HEK293 (cell line): ENCODE measurements around the gene WDR86.

Experiments used
- BCL11A ChIP-seq: fragments of 450-650 bp; formaldehyde crosslinking; IDR thresholded peaks from 2 replicates; pipeline ENCODE4 v1.5.1; 2016; ENCODE audit warnings: low read depth, missing biosample characterization, missing genetic modification characterization
- EGR2 ChIP-seq: fragments of 450-650 bp; formaldehyde crosslinking; IDR thresholded peaks from 2 replicates; pipeline ENCODE4 v1.5.1; 2016; ENCODE audit warnings: low read depth, missing biosample characterization, missing genetic modification characterization
- IKZF3 ChIP-seq: fragments of 450-650 bp; IDR thresholded peaks from 2 replicates; pipeline ENCODE4 v1.5.0; 2018; ENCODE audit warnings: missing biosample characterization, mild to moderate bottlenecking, missing genetic modification characterization, moderate library complexity
- MEIS1 ChIP-seq: sonication (generic); formaldehyde crosslinking; IDR thresholded peaks from 2 replicates; pipeline ENCODE4 v1.8.1; 2022; ENCODE audit warnings: missing genetic modification reagents, mild to moderate bottlenecking, borderline replicate concordance
- PATZ1 ChIP-seq: fragments of 450-650 bp; formaldehyde crosslinking; IDR thresholded peaks from 2 replicates; pipeline ENCODE4 v1.5.1; 2016; ENCODE audit warnings: missing biosample characterization, missing genetic modification characterization
- PRDM2 ChIP-seq: fragments of 450-650 bp; formaldehyde crosslinking; IDR thresholded peaks from 2 replicates; pipeline ENCODE4 v1.5.1; 2016; ENCODE audit warnings: missing biosample characterization, missing genetic modification characterization, borderline replicate concordance
- RBAK ChIP-seq: fragments of 450-650 bp; formaldehyde crosslinking; IDR thresholded peaks from 2 replicates; pipeline ENCODE4 v1.5.1; 2016; ENCODE audit warnings: missing biosample characterization, missing genetic modification characterization
- ZBTB49 ChIP-seq: fragments of 450-650 bp; formaldehyde crosslinking; IDR thresholded peaks from 2 replicates; pipeline ENCODE4 v1.5.1; 2016; ENCODE audit warnings: missing biosample characterization, missing genetic modification characterization, low read depth
- ZFP3 ChIP-seq: fragments of 450-650 bp; formaldehyde crosslinking; IDR thresholded peaks from 2 replicates; pipeline ENCODE4 v1.5.1; 2016; ENCODE audit warnings: low read depth, missing biosample characterization, missing genetic modification characterization
- ZNF148 ChIP-seq: fragments of 450-650 bp; formaldehyde crosslinking; IDR thresholded peaks from 2 replicates; pipeline ENCODE4 v1.5.0; 2017; ENCODE audit warnings: missing biosample characterization, missing genetic modification characterization, borderline replicate concordance
- ZNF335 ChIP-seq: fragments of 450-650 bp; formaldehyde crosslinking; conservative IDR thresholded peaks from 2 replicates; pipeline ENCODE4 v1.5.1; 2016; ENCODE audit warnings: missing biosample characterization, missing genetic modification characterization
- ZNF518A ChIP-seq: fragments of 450-650 bp; formaldehyde crosslinking; conservative IDR thresholded peaks from 2 replicates; pipeline ENCODE4 v1.5.1; 2016; ENCODE audit warnings: low read depth, missing biosample characterization, missing genetic modification characterization
- ZNF600 ChIP-seq: fragments of 450-650 bp; formaldehyde crosslinking; IDR thresholded peaks from 2 replicates; pipeline ENCODE4 v1.5.1; 2016; ENCODE audit warnings: missing biosample characterization, missing genetic modification characterization
- ZNF624 ChIP-seq: fragments of 450-650 bp; formaldehyde crosslinking; IDR thresholded peaks from 2 replicates; pipeline ENCODE4 v1.5.1; 2017; ENCODE audit warnings: missing biosample characterization, missing genetic modification characterization
- ZNF776 ChIP-seq: fragments of 450-650 bp; formaldehyde crosslinking; IDR thresholded peaks from 2 replicates; pipeline ENCODE4 v1.5.0; 2017; ENCODE audit warnings: missing biosample characterization, missing genetic modification characterization, borderline replicate concordance
- ZSCAN16 ChIP-seq: fragments of 450-650 bp; formaldehyde crosslinking; IDR thresholded peaks from 2 replicates; pipeline ENCODE4 v1.5.1; 2016; ENCODE audit warnings: missing biosample characterization, missing genetic modification characterization
- ZSCAN5A ChIP-seq: fragments of 450-650 bp; formaldehyde crosslinking; IDR thresholded peaks from 2 replicates; pipeline ENCODE4 v1.5.1; 2016; ENCODE audit warnings: missing biosample characterization, missing genetic modification characterization

The WDR86 gene

GRCh38 chr7:151341357-151342101, 68.3 kb downstream of the WDR86 start, which contains the start of gene NUB1 (continued):
- peak; percentile 70 for TF ChIP-seq ZNF518A (tag by site-specific recombination)
- no peak; the same call in 1 of the 2 replicates for TF ChIP-seq BCL11A (tag by site-specific recombination)
- TF ChIP-seq RBAK, result no peak
- no peak for TF ChIP-seq ZBTB49
- TF ChIP-seq ZFP3, result no peak
- peak; percentile 88 for TF ChIP-seq EGR2 (tag by site-specific recombination)
- TF ChIP-seq ZNF624 (tag by site-specific recombination), result no peak
- TF ChIP-seq IKZF3 (tag by site-specific recombination), result 0 out of 2 replicates have a peak, but pooled peaks have one; percentile 15
- no peak for TF ChIP-seq PRDM2 (tag by site-specific recombination)
- no peak for TF ChIP-seq ZSCAN5A
- no peak for TF ChIP-seq ZNF148
- no peak for TF ChIP-seq MEIS1 (CRISPR knock-in tag)
- TF ChIP-seq ZSCAN16 (tag by site-specific recombination), result no peak
- peak; percentile 48; the same call in 1 of the 2 replicates for TF ChIP-seq ZNF335 (tag by site-specific recombination)
- TF ChIP-seq PATZ1 (tag by site-specific recombination), result 0 out of 2 replicates have a peak, but pooled peaks have one; percentile 25
- no peak for TF ChIP-seq ZNF776
- no peak for TF ChIP-seq ZNF600
